ENCODE results near the gene PPP1R17.

Gene PPP1R17

DNA sequence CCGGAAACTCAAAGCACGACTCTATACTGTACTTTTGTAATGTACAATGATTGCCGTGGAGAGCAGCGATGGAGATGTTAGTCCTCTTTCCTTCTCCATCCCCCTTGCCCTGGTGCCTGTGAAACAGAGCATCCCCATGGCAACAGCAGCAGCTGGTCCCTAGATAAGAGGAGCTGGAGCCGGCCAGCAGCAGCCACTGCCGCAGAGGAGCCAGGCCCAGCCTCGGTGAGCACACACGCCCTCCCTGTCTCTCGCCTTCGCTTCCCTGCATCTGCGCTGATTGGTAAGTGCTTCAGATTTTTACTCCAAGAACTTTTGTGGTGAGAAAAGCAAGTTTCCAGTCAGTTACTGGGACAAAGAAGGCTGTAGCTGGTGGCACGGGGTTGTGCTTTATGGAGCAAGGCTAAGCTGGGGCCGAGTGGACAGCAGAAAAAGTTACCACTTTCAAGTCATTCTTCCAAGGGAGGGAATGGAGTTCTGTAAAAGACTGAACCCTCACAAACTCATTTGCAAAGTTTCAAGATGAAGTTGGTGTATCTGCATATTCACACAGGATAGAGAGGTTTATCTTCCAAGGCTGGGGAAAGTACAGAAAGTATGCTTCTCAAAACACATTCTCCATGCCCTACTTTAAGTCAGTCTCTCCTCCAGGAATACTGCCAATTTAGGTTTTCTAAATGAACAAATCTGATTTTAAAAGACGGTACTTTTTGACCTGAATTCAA lies at the start of gene PPP1R17:
Gene PPP1R17, plus strand, starts transcription at position 192 of the 725 bp plus-strand sequence. CDS start 5,227 bp downstream, outside the sequence.
- DNase-seq = no peak

GRCh38 chr7:31640381-31640780 lies 46.6 kb upstream of the PPP1R17 start:
- no peak for DNase-seq

DNA sequence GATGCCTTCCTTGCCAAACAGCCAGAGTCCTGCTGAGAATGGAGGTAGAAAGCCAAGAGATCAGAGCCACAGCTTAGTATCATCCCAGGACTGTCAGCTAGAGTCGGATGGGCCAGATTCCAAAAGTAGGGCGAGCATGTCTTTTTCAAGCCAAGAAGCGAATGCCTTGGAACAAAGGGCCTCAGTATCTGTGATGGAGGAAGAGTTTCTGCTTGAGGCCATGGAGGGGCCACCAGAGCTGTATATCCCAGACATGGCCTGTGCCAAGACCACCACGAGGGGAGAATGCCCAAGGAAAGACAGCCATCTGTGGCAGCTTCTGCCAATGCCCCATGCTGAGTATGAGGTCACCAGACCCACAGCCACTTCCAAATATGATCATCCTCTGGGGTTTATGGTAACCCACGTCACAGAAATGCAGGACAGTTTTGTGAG lies 44.3 kb upstream of the PPP1R17 start:
- DNase-seq = no peak

DNA sequence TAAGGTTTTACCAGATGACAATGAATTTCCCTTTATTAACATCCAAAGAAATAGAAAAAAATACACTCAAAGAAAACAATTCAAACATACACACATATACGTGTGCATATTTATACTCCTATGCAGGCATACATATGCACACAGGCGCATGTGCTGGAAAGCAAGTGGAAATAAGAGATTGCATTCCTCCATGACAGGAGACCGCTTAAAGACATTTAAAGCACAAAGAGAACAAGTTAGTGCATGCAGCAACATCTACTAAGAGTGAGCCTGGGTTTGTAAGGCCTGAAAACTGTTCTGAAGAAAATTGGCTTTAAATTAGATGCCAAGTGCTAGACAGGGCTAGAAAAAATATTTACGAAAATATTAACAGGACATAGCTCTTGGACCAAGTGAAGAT lies 40.1 kb upstream of the PPP1R17 start:
- DNase-seq = no peak

DNA sequence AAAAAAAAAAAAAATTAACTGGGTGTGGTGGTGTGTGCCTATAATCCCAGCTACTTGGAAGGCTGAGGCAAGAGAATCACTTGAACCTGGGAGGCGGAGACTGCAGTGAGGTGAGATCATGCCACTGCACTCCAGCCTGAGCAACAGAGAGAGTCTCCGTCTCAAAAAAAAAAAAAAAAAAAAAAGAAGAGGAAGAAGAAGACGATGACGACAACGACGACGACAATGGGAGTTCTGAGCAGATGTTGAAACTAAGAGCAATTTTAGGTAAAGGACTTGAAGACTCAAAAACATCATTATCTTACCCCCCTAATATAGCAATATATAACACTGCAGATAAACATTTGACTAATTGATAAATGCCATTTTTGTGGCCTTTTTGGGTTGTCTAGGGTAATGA lies 39.5 kb upstream of the PPP1R17 start:
- DNase-seq = no peak

DNA sequence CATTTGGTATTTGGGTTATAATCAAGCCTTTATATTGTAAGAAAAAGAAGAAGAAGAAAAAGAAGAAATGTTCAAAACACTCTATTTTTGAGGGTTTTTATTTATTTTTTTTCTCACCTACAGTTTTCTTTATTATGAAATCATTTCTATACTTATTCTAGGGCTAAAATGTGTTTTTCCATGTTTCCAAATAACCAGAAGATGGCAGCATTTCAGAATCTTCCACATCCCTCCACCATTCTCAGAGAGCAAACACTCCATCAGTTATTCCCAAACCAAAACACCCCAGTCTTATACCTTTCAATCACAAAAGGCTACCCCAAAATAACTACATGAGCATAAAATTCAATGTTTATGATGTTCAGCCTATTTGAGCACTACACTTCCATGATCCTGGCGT lies 38.7 kb upstream of the PPP1R17 start:
- DNase-seq = no peak

DNA sequence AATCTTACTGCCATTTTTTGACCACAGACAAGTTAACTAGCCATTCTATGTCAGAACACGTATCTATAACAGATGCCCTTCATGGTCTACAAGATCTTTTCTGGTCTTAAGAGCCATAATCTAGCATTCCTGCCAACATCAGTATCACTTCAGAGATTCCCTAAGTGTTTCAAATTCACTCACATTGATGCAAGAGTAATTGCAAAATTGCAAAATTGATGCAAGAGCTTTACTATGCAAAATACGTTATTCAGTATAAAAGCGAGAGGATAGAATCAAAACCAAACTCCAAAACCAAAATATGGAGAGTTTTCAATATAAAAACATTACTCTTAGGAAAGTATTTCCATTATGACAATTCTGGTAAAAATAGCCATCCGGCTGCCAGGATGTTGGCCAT lies 38.1 kb upstream of the PPP1R17 start:
- no peak for DNase-seq

GRCh38 chr7:31651234-31652062 lies 35.6 kb upstream of the PPP1R17 start:
- DNase-seq = no peak

DNA sequence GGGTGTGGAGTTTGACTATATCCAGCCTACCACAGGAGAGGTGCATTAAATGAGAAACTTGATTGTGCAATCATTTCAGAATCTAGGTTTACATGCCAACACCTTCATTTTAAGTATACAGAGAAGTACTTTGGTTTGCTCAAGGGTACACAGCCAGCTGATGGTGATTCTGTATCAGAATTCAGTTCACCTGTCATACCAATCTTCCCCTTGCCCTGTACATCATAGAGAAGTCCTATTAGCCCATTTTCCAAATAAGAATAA lies 35.0 kb upstream of the PPP1R17 start:
- DNase-seq = no peak

- no peak for DNase-seq
Observed at GRCh38 chr7:31663072-31663471, 23.9 kb upstream of the PPP1R17 start.

GRCh38 chr7:31664890-31665289 lies 22.1 kb upstream of the PPP1R17 start:
- no peak for DNase-seq

GRCh38 chr7:31665546-31665945 lies 21.5 kb upstream of the PPP1R17 start:
- no peak for DNase-seq

DNA sequence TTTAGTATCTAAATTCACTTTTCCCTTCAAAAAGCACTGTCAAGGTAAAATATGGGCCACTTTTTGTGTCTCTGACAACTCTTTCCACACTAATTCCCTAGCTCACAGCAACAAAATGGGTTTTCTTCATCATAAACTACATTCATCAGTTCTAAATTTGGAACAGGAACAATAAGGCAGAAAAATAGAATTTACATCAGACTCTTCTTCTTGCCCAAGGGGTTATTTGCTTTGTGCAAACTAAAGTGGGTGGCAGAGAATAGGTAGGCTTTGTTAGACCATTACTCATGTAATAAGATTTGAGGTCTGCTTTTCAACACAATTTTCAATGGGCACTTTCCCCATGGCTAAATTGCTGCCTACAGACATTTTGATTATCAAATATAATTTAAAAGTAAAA lies 17.6 kb upstream of the PPP1R17 start:
- no peak for DNase-seq

DNA sequence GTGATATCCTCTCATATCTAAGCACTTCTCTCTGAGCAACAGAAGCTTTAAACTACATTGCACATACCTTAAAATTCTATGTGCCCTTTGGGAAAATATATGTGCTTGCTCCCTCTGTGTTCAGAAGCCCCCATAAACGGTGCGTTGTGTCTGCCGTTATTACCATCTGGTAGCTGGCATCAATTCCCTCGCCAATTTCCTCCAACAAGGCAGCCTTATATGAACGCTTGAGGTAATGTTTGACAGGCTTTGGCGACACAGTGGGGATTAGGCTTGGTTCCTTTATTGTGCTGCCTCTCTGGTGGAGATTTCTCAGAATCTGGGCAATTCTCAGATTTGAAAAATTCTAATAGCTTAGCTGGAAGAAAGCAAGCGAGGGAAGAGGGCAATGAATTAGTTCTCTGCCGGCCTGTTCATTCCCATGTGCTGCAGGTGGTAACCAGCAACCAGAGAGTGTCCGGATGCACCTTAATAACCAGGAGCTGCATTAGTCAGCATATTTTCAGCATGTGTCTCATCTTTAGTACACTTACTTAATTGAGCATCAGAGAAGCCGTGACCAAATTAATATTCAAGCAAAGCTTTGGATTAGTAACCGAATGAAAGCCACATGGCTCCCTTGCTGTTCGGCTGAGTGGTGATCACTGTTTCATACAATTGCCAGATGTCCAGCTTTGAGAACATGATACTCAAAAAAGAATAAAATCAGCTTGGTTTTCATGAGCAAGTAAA lies 7.3 kb upstream of the PPP1R17 start:
- DNase-seq = no peak

DNA sequence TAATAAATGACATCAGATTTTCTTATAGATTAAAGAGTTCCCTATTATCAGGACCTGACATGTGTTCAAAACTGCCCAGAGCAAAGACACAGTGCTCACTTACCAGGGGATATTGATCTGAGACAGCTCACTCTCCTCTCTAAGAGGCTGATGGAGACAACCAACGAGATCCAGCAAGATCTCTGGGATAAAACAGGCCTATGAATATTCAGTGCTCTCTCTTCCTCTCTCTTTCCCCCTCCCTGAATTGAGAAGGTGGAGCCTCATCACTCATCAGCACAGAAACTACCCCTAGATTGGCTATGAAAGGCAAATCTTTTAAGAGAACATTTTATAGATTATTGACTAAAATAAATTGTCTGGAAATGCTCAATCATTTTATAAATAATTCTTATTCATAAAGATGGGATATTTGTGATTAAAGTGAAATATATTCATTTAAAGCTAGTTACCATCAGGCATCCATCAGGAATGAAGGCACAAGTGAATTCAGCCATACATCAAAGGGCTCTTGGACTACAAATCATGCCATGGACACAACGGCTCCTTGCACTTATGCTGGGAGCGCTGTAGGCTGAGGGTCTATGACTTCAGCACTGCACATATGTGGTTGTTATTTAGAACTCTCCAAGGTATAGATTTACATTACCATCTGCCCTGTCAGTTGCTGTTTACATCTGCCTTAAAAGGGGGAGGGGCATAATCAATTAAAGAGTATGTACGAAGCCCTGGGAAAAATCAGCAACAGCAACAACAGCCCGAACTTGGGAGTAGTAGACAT lies 3.4 kb upstream of the PPP1R17 start:
- DNase-seq = no peak

GRCh38 chr7:31688372-31688771 lies 1.4 kb downstream of the PPP1R17 start:
- peak; percentile 8 for DNase-seq

DNA sequence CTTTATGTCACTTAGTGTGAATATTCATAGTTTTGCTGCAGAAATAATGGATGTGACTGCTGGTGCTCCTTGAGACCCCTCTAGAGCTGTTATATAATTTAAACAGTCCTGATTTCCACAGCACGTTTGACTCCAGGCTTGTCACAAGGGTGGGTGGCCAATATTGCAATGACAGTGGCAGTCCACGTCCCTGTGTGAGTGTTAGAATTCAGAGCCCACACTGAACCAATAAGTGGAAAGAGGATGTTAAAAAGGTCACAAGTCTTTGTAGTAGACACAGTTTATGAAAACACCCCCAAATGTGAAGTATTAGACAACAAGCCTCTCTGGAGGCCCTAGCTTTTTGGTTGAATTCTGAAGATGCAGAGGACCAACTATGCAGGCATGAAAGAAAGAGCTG lies 2.0 kb downstream of the PPP1R17 start:
- no peak for DNase-seq

DNA sequence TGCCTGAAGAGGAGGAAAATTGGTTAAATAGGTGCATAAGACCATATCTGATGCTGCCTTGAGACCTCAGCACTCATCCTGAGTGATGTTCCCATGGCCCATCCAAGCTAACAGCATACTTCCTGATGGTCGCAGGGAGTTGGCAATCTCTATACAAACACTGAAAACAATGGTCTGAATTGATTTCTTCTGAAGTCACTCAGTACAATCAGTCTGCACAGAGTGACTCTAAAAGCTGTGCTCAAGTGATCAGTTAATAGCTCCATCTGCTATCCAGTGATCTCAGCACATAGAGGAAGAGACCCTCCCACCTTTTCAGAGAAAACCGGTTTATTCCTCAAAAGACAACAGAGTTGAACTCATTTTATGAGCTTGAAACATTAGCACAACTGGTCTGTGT lies 3.9 kb downstream of the PPP1R17 start:
- no peak for DNase-seq

GRCh38 chr7:31692451-31692850 lies 5.4 kb downstream of the PPP1R17 start:
- DNase-seq = no peak

DNA sequence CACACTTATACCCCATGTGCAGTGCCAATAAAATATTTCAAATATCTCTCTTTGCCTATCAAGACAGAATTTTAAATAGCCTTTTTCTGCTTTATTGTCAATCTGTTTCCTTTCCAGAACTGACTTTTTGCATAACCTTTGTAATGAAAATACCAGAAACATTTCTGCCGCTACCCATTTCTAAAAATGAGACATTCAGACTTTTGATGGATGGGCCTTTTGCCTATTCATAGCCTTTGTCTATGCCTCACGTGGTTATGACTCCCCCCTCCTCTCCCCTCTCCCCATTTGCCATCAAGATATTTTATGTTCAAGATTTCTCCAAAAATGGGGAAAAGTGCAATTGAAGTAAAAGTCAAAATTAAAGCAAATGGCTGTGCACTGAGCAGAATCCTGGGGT lies 5.9 kb downstream of the PPP1R17 start:
- DNase-seq = no peak

DNA sequence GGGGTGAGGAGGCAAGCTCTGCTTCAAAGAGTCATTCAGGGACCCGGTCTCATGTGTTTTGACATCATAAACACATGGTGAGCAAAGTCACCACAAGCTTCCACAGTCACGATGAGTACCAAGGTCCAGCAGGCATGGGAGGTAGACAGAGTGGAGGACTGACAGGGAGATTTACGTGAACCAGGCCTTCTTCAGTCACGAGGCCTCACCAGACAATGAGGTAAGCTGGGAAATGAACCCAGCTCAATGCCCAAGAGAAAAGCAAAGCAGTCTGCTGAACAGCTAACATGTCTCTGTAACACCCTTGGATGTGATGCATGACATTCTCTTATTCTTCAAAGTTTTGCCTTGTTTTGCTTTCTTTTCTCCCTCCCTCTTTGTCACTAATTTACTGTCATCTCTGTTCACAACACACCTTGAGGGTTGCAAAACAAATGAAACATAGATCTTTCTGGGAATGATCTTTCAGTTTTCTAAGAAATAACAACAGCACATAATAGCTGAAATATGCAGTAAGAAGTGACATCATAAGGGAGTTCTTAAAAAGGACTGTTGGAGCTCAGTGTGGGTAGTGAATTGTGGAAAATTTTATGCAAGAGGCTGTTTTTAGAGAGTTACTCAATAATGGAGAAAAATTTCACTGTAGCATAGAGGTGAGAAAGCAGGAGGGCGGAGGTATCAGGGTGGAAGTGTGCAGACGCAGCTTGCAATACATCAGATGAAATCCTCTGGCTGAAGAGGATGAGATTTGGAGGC lies 9.0 kb downstream of the PPP1R17 start:
- DNase-seq = no peak

- no peak for DNase-seq
Observed at GRCh38 chr7:31699050-31699449, 12.0 kb downstream of the PPP1R17 start.

Data from CD4-positive, alpha-beta T cell treated with Interleukin-17A for 1 hour (primary cell).